Bronchial epithelial cell (primary cell): ENCODE measurements around the gene GNPTAB. TPM values are rescaled to one million over a fixed set of nuclear protein-coding genes. Genes with fewer than 3 reads are reported as not detected.

Source experiments
- DNase-seq: peaks from one replicate; pipeline ENCODE4 v3.0.0-alpha.2; 2010; ENCODE audit warnings: low read depth
- FAIRE-seq: peaks from 2 replicates; lab custom pipeline; 2011; peaks lifted over from hg19 to GRCh38; lab: Jason Lieb, UNC
- H3K27me3 ChIP-seq: 2 replicates; pipeline ENCODE4 v1.5.1; 2011; ENCODE audit warnings: low read length; ENCODE audit not compliant: control insufficient read depth, insufficient read depth
- H3K36me3 ChIP-seq: 2 replicates; pipeline ENCODE4 v1.5.1; 2011; ENCODE audit warnings: low read length; ENCODE audit not compliant: control insufficient read depth, insufficient read depth
- H3K4me3 ChIP-seq: 2 replicates; pipeline ENCODE4 v1.5.1; 2011; ENCODE audit warnings: mild to moderate bottlenecking, low read depth, low read length, control low read depth
- CTCF ChIP-seq: IDR thresholded peaks from 2 replicates; pipeline ENCODE4 v1.5.1; 2011; ENCODE audit warnings: mild to moderate bottlenecking, moderate library complexity, low read length, control low read depth, inconsistent platforms; ENCODE audit not compliant: insufficient read depth, severe bottlenecking
- total RNA-seq: library from RNA; depleted of rRNA; stranded (reverse); fragments of >200 nt; gene quantifications from 2 replicates; pipeline ENCODE4 v1.2.1, GENCODE V29; 2014

The GNPTAB gene
- total RNA-seq, 1 donor from 2014 or later, result 15.8 TPM

- Histone ChIP-seq H3K4me3 (no peak overlapping the region), H3K27me3 (no peaks in the 10 kb centered on the region), H3K36me3 (no peaks in the 10 kb centered on the region)
- DNase-seq, result no peak
- no peak for FAIRE-seq
- no peak for TF ChIP-seq CTCF
Observed at GRCh38 chr12:101729842-101730241, 100.9 kb downstream of the GNPTAB start.

GRCh38 chr12:101727098-101727497 lies 103.7 kb downstream of the GNPTAB start:
- H3K27me3 ChIP-seq, result no peaks in the 10 kb centered on the region
- DNase-seq, result no peak
- no peak for FAIRE-seq
- no peak for TF ChIP-seq CTCF
- H3K36me3 ChIP-seq, result no peaks in the 10 kb centered on the region
- H3K4me3 ChIP-seq, result no peak overlapping the region

DNA sequence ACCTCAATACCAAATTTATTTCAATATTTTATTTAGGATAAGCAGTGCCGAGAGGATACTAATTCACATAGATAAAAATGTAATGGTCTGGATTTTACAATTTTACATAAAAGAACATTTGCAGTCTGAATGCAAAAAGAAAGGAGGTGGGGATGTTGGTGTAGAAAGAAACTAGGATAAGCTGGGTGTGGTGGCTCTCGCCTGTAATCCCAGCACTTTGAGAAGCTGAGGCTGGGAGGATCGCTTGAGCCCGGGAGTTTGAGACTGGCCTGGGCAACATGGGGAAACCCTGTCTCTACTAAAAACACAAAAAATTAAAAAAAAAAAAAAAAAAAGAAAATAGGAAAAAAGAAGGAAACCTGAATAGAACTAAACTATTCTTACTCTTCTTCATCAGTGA lies 108.4 kb downstream of the GNPTAB start:
- no peak for TF ChIP-seq CTCF
- FAIRE-seq, result no peak
- H3K27me3 ChIP-seq, result no peaks in the 10 kb centered on the region

DNA sequence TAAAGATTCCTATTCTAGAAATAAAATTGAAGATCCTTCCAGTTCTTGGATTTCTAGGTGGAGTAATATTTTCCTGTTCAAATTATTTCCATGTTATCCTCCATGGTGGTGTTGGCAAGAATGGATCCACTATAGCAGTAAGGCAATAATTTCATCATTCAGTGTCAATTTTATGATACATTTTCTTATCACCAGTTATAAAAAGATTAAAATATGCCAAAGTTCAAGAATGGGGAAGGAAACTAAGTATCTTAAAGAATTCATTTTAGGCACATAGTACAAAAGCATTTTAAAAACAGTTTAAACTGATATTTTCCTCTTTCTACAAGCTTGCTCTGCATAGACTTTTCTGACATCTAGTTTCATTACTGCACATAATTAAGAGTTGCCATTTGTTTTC lies 110.6 kb downstream of the GNPTAB start:
- FAIRE-seq (no peak), DNase-seq (no peak)
- no peaks in the 10 kb centered on the region for H3K27me3 ChIP-seq
- H3K4me3 ChIP-seq, result no peak overlapping the region
- no peaks in the 10 kb centered on the region for H3K36me3 ChIP-seq
- no peak for TF ChIP-seq CTCF

More for the DNA sequence above, 108.4 kb downstream of the GNPTAB start:
- Histone ChIP-seq H3K4me3 (no peak overlapping the region), H3K36me3 (no peaks in the 10 kb centered on the region)
- DNase-seq, result no peak

DNA sequence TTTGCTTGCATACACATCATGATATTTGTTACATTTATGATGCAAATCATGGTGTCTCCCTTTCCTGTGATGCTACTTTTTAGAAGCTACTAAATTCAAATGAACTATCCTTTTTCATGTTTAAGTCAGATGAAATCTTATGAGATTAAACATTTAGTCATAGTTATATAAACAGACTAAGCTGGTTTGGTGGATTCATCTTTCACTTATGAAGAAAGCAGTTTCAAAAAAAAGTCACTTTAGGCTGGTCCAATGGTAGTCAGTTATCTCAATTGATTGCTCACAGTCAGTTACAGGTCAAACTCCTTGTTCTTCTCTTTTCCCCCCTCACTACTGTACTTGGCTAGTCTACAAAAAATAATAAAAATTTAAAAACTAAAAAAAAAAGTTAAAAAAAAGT lies 111.2 kb downstream of the GNPTAB start:
- FAIRE-seq, result no peak
- no peaks in the 10 kb centered on the region for H3K36me3 ChIP-seq
- H3K4me3 ChIP-seq, result no peak overlapping the region
- no peaks in the 10 kb centered on the region for H3K27me3 ChIP-seq
- DNase-seq, result peak; percentile 19
- TF ChIP-seq CTCF, result no peak

- H3K27me3 ChIP-seq, result no peaks in the 10 kb centered on the region
- no peak for TF ChIP-seq CTCF
- no peak for FAIRE-seq
- H3K36me3 ChIP-seq, result no peaks in the 10 kb centered on the region
- no peak overlapping the region for H3K4me3 ChIP-seq
- no peak for DNase-seq
Observed at GRCh38 chr12:101714877-101715444, 115.8 kb downstream of the GNPTAB start.
